GM23248 (cell line): ENCODE measurements around the gene LMF1. TPM values are rescaled to one million over a fixed set of nuclear protein-coding genes. Genes with fewer than 3 reads are reported as not detected.

Experiments used
- DNase-seq: peaks from one replicate; pipeline ENCODE4 v3.0.0-alpha.2; 2015
- H2AFZ ChIP-seq: fragments of 200-600 bp; sonication (generic); 2 replicates; pipeline ENCODE4 v1.6.1; 2016; ENCODE audit warnings: antibody characterized with exemption
- H3F3A ChIP-seq: fragments of 200-600 bp; sonication (generic); 2 replicates; pipeline ENCODE4 v1.6.1; 2016; ENCODE audit warnings: mild to moderate bottlenecking, antibody characterized with exemption, mixed run types; ENCODE audit not compliant: insufficient read depth
- H3K27ac ChIP-seq: fragments of 200-600 bp; sonication (generic); 2 replicates; pipeline ENCODE4 v1.5.1; 2016; ENCODE audit warnings: mild to moderate bottlenecking
- H3K27me3 ChIP-seq: fragments of 200-600 bp; sonication (generic); replicated peaks from 2 replicates; pipeline ENCODE4 v1.6.1; 2016; ENCODE audit warnings: mild to moderate bottlenecking; ENCODE audit not compliant: insufficient read depth
- H3K36me3 ChIP-seq: fragments of 200-600 bp; sonication (generic); 2 replicates; pipeline ENCODE4 v1.6.1; 2016; ENCODE audit warnings: low read depth, mild to moderate bottlenecking
- H3K4me1 ChIP-seq: fragments of 200-600 bp; sonication (generic); 2 replicates; pipeline ENCODE4 v1.6.1; 2016; ENCODE audit warnings: mild to moderate bottlenecking; ENCODE audit not compliant: insufficient read depth
- H3K4me2 ChIP-seq: fragments of 200-600 bp; sonication (generic); one replicate; pipeline ENCODE4 v1.6.1; 2016; ENCODE audit warnings: mild to moderate bottlenecking; ENCODE audit not compliant: unreplicated experiment
- H3K4me3 ChIP-seq: fragments of 200-600 bp; sonication (generic); 2 replicates; pipeline ENCODE4 v1.5.1; 2016; ENCODE audit warnings: mild to moderate bottlenecking
- H3K79me2 ChIP-seq: fragments of 200-600 bp; sonication (generic); 2 replicates; pipeline ENCODE4 v1.6.1; 2016; ENCODE audit warnings: mild to moderate bottlenecking; ENCODE audit not compliant: insufficient read depth
- H3K9ac ChIP-seq: fragments of 200-600 bp; sonication (generic); 2 replicates; pipeline ENCODE4 v1.6.1; 2016; ENCODE audit warnings: mild to moderate bottlenecking
- H3K9me2 ChIP-seq: fragments of 200-600 bp; sonication (generic); 2 replicates; pipeline ENCODE4 v1.6.1; 2016; ENCODE audit warnings: mixed run types, mild to moderate bottlenecking, moderate library complexity; ENCODE audit not compliant: insufficient read depth
- H3K9me3 ChIP-seq: fragments of 200-600 bp; sonication (generic); one replicate; pipeline ENCODE4 v1.6.1; 2017; ENCODE audit warnings: low read depth
- H4K20me1 ChIP-seq: fragments of 200-600 bp; sonication (generic); 2 replicates; pipeline ENCODE4 v1.6.0; 2016; ENCODE audit not compliant: insufficient read depth
- EZH2 ChIP-seq: fragments of 200-600 bp; sonication (generic); IDR thresholded peaks from 2 replicates; pipeline ENCODE4 v1.6.1; 2018; ENCODE audit warnings: antibody characterized with exemption, mild to moderate bottlenecking; ENCODE audit not compliant: insufficient read depth, poor library complexity, severe bottlenecking
- EZH2phosphoT487 ChIP-seq: fragments of 200-600 bp; sonication (generic); IDR thresholded peaks from 2 replicates; pipeline ENCODE4 v1.6.1; 2018; ENCODE audit warnings: antibody characterized with exemption, moderate library complexity, mild to moderate bottlenecking, low read depth; ENCODE audit not compliant: insufficient read depth
- WGBS, 2 experiments: methylation state at CpG; one replicate each; pipeline ENCODE4 v1.1.6; 2015 to 2017; ENCODE audit warnings: low lambda C conversion rate in 2 of 2, low coverage in 1 of 2; ENCODE audit errors: missing lambda C conversion rate in 2 of 2; 5-methylcytosine and 5-hydroxymethylcytosine counted together
- in situ Hi-C: fragments of 300-500 bp; cut with MboI; formaldehyde crosslinking; loops from 2 replicates; pipeline ENCODE4 v1.15.0; 2020
- polyA plus RNA-seq: library from polyadenylated mRNA; unstranded; fragments of >200 nt; fragmentation: Nextera tagmentation; extraction: Ambion mirVana; gene quantifications from 2 replicates; pipeline ENCODE4 v1.2.1, GENCODE V29; 2016
- total RNA-seq: library from RNA; depleted of rRNA; stranded (reverse); fragments of >200 nt; shearing (Covaris generic); gene quantifications from 2 replicates; pipeline ENCODE4 v1.2.3, GENCODE V29; 2014

Gene LMF1
- total and polyA plus RNA-seq, 2 experiments from 2014 or later = 23.1 to 53.0 TPM

- 84 to 85% methylated on average over 40 to 48 of the region's 48 CpGs for WGBS, 2 experiments
- Histone ChIP-seq H4K20me1 (no peaks in the 10 kb centered on the region), H3K9me2 (no peaks in the 10 kb centered on the region), H3K4me2 (no peak overlapping the region), H3K27me3 (no peaks in the 10 kb centered on the region; the same call in 1 of the 2 replicates), H3K36me3 (no peaks in the 10 kb centered on the region), H3K4me1 (no peaks in the 10 kb centered on the region), H3K4me3 (no peak overlapping the region), H3K9ac (no peak overlapping the region), H3K9me3 (no peaks in the 10 kb centered on the region), H3K79me2 (no peaks in the 10 kb centered on the region), H2AFZ (no peak overlapping the region), H3K27ac (no peak overlapping the region), H3F3A (no peaks in the 10 kb centered on the region)
- in situ Hi-C loops = no loop called here
- DNase-seq = no peak
- TF ChIP-seq EZH2phosphoT487 (no peak), EZH2 (no peak)
These were observed 126.0 kb downstream of the LMF1 start for GRCh38 chr16:844638-845350.

GRCh38 chr16:843771-844170 lies 127.0 kb downstream of the LMF1 start:
- no peak overlapping the region for H3K4me3 ChIP-seq
- H4K20me1 ChIP-seq = no peaks in the 10 kb centered on the region
- H3F3A ChIP-seq = no peaks in the 10 kb centered on the region
- in situ Hi-C loops = no loop called here
- no peaks in the 10 kb centered on the region; the same call in 1 of the 2 replicates for H3K27me3 ChIP-seq
- no peaks in the 10 kb centered on the region for H3K79me2 ChIP-seq
- H3K27ac ChIP-seq = no peak overlapping the region
- no peaks in the 10 kb centered on the region for H3K4me1 ChIP-seq
- DNase-seq = no peak
- no peak for TF ChIP-seq EZH2
- no peaks in the 10 kb centered on the region for H3K9me2 ChIP-seq
- H3K9ac ChIP-seq = no peak overlapping the region
- no peaks in the 10 kb centered on the region for H3K9me3 ChIP-seq
- no peak overlapping the region for H3K4me2 ChIP-seq
- WGBS, 2 experiments = 80 to 81% methylated on average over 16 to 20 of the region's 20 CpGs
- no peaks in the 10 kb centered on the region for H3K36me3 ChIP-seq
- no peak overlapping the region for H2AFZ ChIP-seq

- H3K36me3 ChIP-seq = no peaks in the 10 kb centered on the region
- H3F3A ChIP-seq = no peaks in the 10 kb centered on the region
- no peak overlapping the region for H3K27ac ChIP-seq
- H3K4me2 ChIP-seq = no peak overlapping the region
- no peak overlapping the region for H3K4me3 ChIP-seq
- in situ Hi-C loops = no loop called here
- DNase-seq = no peak
- TF ChIP-seq EZH2 (no peak), EZH2phosphoT487 (no peak)
- no peaks in the 10 kb centered on the region for H3K79me2 ChIP-seq
- H3K9ac ChIP-seq = no peak overlapping the region
- WGBS, 2 experiments = 48 to 56% methylated on average over 26 to 33 of the region's 33 CpGs
- no peaks in the 10 kb centered on the region for H4K20me1 ChIP-seq
- H3K4me1 ChIP-seq = no peaks in the 10 kb centered on the region
- H3K27me3 ChIP-seq = no peaks in the 10 kb centered on the region; the same call in 1 of the 2 replicates
- no peak overlapping the region for H2AFZ ChIP-seq
- H3K9me2 ChIP-seq = no peaks in the 10 kb centered on the region
- H3K9me3 ChIP-seq = no peaks in the 10 kb centered on the region
These were observed 127.8 kb downstream of the LMF1 start for GRCh38 chr16:842711-843560.

- Histone ChIP-seq H3K4me2 (no peak overlapping the region), H3K4me3 (no peak overlapping the region), H3K4me1 (no peaks in the 10 kb centered on the region), H3K9me3 (no peaks in the 10 kb centered on the region), H3K9ac (no peak overlapping the region), H3K27ac (no peak overlapping the region), H3K79me2 (no peaks in the 10 kb centered on the region), H2AFZ (no peak overlapping the region), H3K27me3 (no peaks in the 10 kb centered on the region; the same call in 1 of the 2 replicates), H3F3A (no peaks in the 10 kb centered on the region), H3K9me2 (no peaks in the 10 kb centered on the region), H3K36me3 (no peaks in the 10 kb centered on the region), H4K20me1 (no peaks in the 10 kb centered on the region)
- in situ Hi-C loops = no loop called here
- no peak for TF ChIP-seq EZH2phosphoT487
- TF ChIP-seq EZH2 = no peak
- WGBS, 2 experiments = 44 to 49% methylated on average over 15 to 19 of the region's 19 CpGs
- DNase-seq = peak; percentile 44
These were observed 128.7 kb downstream of the LMF1 start for GRCh38 chr16:842061-842476.
